Kidney (tissue), 14 donors: ENCODE measurements around the gene FEZF2. TPM values are rescaled to one million over a fixed set of nuclear protein-coding genes. Genes with fewer than 3 reads are reported as not detected.

Experiments used
- DNase-seq, 5 donors: peaks; one replicate each; pipeline ENCODE4 v3.0.0-alpha.2; 2013 to 2020
- FAIRE-seq: peaks from 2 replicates; lab custom pipeline; 2012; peaks lifted over from hg19 to GRCh38; lab: Jason Lieb, UNC
- H3K27ac ChIP-seq, 2 donors: one replicate each; pipeline ENCODE4 v1.7.0; 2013; ENCODE audit warnings: low read depth in 2 of 2, low read length in 2 of 2, inconsistent platforms in 1 of 2
- H3K27me3 ChIP-seq: one replicate; pipeline ENCODE4 v1.7.1; 2013; ENCODE audit warnings: low read length, inconsistent platforms; ENCODE audit not compliant: control insufficient read depth, insufficient read depth
- H3K36me3 ChIP-seq, 3 donors: one replicate each; pipeline versions ENCODE4 v1.7.0 to v1.7.1; 2013; ENCODE audit warnings: low read length in 3 of 3, control low read depth in 1 of 3, inconsistent platforms in 1 of 3; ENCODE audit not compliant: insufficient read depth in 3 of 3, control insufficient read depth in 2 of 3
- H3K4me1 ChIP-seq, 3 donors: one replicate each; pipeline versions ENCODE4 v1.7.0 to v1.7.1; 2013; ENCODE audit warnings: low read length in 3 of 3, inconsistent platforms in 1 of 3, low read depth in 1 of 3; ENCODE audit not compliant: control insufficient read depth in 2 of 3, insufficient read depth in 2 of 3
- H3K4me3 ChIP-seq, 3 donors: one replicate each; pipeline versions ENCODE4 v1.7.0 to v1.8.1; 2013; ENCODE audit warnings: low read length in 3 of 3, control low read depth in 1 of 3, inconsistent platforms in 1 of 3
- H3K9ac ChIP-seq, 3 donors: one replicate each; pipeline versions ENCODE4 v1.7.0 to v1.7.1; 2013; ENCODE audit warnings: low read length in 3 of 3, control low read depth in 1 of 3, inconsistent platforms in 1 of 3
- H3K9me3 ChIP-seq, 3 donors: one replicate each; pipeline versions ENCODE4 v1.7.0 to v1.7.1; 2013; ENCODE audit warnings: low read length in 3 of 3, control low read depth in 1 of 3, inconsistent platforms in 1 of 3; ENCODE audit not compliant: control insufficient read depth in 2 of 3, insufficient read depth in 1 of 3
- intact Hi-C: fragments of 100-400 bp; cut with DNase I; formaldehyde crosslinking; loops from one replicate; pipeline ENCODE4 v1.11.1; 2022
- polyA plus RNA-seq: library from polyadenylated mRNA; stranded (reverse); fragments of 350-450 nt; fragmentation: Illumina TruSeq; extraction: RNeasy Lipid Tissue Mini Kit (QIAGEN cat#74804); gene quantifications from one replicate; pipeline ENCODE4 v1.2.3, GENCODE V29; 2014; ENCODE audit warnings: low read depth, low replicate concordance; ENCODE audit not compliant: insufficient read depth
- total RNA-seq: library from RNA; stranded (reverse); fragmentation: NEBNext Ultra II Directional; extraction: Animal tissue kit (Norgen Biotek cat#: 25700); gene quantifications from one replicate; pipeline ENCODE4 v1.2.1, GENCODE V29; 2021
- TF ChIP-seq, protein P1 (sequence below): IDR thresholded peaks from 3 replicates; pipeline ENCODE4 v1.5.1; 2012; ENCODE audit warnings: mild to moderate bottlenecking, moderate library complexity, borderline replicate concordance; ENCODE audit not compliant: insufficient read depth; ENCODE audit errors: extremely low read depth
- donor health status: control.
- donor health status: control.
- donor health status: control.
- donor health status: control.
- donor health status: control.
- donor health status: DM: yes; HTN: yes; CAD: no.
- donor health status: Normal renal cell carcinoma (clear cell type).

FEZF2 gene
- total and polyA plus RNA-seq, 2 donors from 2014 or later: not detected

GRCh38 chr3:62332017-62332416 is 41.3 kb downstream of the FEZF2 start:
- intact Hi-C loops: no loop called here
- FAIRE-seq (no peak), DNase-seq (no peak)
- TF ChIP-seq, protein P1, sequence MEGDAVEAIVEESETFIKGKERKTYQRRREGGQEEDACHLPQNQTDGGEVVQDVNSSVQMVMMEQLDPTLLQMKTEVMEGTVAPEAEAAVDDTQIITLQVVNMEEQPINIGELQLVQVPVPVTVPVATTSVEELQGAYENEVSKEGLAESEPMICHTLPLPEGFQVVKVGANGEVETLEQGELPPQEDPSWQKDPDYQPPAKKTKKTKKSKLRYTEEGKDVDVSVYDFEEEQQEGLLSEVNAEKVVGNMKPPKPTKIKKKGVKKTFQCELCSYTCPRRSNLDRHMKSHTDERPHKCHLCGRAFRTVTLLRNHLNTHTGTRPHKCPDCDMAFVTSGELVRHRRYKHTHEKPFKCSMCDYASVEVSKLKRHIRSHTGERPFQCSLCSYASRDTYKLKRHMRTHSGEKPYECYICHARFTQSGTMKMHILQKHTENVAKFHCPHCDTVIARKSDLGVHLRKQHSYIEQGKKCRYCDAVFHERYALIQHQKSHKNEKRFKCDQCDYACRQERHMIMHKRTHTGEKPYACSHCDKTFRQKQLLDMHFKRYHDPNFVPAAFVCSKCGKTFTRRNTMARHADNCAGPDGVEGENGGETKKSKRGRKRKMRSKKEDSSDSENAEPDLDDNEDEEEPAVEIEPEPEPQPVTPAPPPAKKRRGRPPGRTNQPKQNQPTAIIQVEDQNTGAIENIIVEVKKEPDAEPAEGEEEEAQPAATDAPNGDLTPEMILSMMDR: no peak
- Histone ChIP-seq H3K36me3 (no peaks in the 10 kb centered on the region), H3K4me3 (no peak overlapping the region), H3K9me3 (no peaks in the 10 kb centered on the region), H3K4me1 (no peaks in the 10 kb centered on the region), H3K9ac (no peak overlapping the region), H3K27me3 (no peaks in the 10 kb centered on the region), H3K27ac (no peak overlapping the region)

DNA sequence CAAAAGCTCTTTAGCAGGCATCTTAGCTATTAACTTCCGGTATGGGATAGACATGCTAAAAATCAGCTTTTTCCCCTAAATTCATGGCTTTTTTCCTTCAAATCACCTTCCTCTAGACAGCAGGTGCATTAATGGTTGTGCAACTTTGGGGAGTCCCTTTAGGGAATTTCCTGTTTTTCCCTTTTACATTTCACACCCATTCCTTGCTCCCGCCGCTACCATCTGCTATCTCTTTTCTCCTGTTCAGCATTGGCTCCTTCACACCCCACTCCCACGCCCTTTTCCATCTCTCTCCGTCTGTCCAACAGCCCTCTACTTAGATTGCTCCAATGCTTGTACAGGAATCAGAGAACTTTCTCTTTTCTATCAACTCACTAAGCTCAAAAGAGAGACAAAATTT is 43.4 kb downstream of the FEZF2 start:
- Histone ChIP-seq H3K4me1 (no peaks in the 10 kb centered on the region), H3K9me3 (no peaks in the 10 kb centered on the region), H3K4me3 (no peak overlapping the region), H3K9ac (no peak overlapping the region), H3K27me3 (no peaks in the 10 kb centered on the region), H3K27ac (no peak overlapping the region), H3K36me3 (no peaks in the 10 kb centered on the region)
- FAIRE-seq (no peak), DNase-seq (no peak)
- intact Hi-C loops: no loop called here
- TF ChIP-seq, protein P1: no peak

GRCh38 chr3:62325896-62326295 is 47.5 kb downstream of the FEZF2 start:
- Histone ChIP-seq H3K27ac (no peak overlapping the region), H3K9ac (no peak overlapping the region), H3K36me3 (no peaks in the 10 kb centered on the region), H3K4me3 (no peak overlapping the region), H3K4me1 (no peaks in the 10 kb centered on the region), H3K27me3 (no peaks in the 10 kb centered on the region), H3K9me3 (no peaks in the 10 kb centered on the region)
- TF ChIP-seq, protein P1: no peak
- FAIRE-seq (no peak), DNase-seq (no peak)
- intact Hi-C loops: no loop called here

DNA sequence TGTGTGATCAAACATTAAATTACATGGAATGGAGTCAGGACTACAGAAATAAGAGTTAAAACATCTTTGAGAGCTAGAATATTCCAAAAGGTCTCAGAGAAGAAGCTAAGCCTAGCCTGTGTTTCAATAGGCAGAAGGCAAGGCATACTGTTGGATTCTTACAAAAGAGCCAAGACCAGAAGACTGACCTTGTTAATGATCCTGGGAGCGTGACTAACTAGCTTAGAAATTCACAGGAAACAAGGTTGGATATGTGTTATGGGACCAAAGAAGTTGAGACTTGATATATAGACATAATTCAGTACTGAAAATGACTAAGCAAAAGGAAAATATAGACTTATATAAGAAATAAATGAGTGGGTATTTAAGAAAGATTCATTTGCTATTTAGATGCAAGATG is 50.1 kb downstream of the FEZF2 start:
- TF ChIP-seq, protein P1: no peak

More for the DNA sequence above, 50.1 kb downstream of the FEZF2 start:
- Histone ChIP-seq H3K27me3 (no peaks in the 10 kb centered on the region), H3K9me3 (no peaks in the 10 kb centered on the region), H3K36me3 (no peaks in the 10 kb centered on the region), H3K27ac (no peak overlapping the region), H3K4me1 (peaks cover 0 to 3% (median 0%) of the 10 kb centered on the region in 3 donors), H3K4me3 (no peak overlapping the region), H3K9ac (no peak overlapping the region)
- DNase-seq (peak in 2 of 5 donors; percentile 21 to 23), FAIRE-seq (no peak)
- intact Hi-C loops: no loop called here
